GM18511 (cell line): ENCODE results near the gene CALML4.
"Not testable (repeated sequence)": the region's sequence is repeated elsewhere in the genome, so short reads cannot be mapped to it uniquely, and the experiment has no call there.

Source experiments
- ATAC-seq: cut with Tn5 transposase; IDR thresholded peaks from one replicate; pipeline ENCODE4 v1.9.1; 2021; ENCODE audit warnings: mild to moderate bottlenecking, moderate library complexity; ENCODE audit not compliant: unreplicated experiment

Gene CALML4, protein sequence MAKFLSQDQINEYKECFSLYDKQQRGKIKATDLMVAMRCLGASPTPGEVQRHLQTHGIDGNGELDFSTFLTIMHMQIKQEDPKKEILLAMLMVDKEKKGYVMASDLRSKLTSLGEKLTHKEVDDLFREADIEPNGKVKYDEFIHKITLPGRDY

GRCh38 chr15:68204776-68205557, at the start of gene CALML4:
CALML4 (minus strand) TSS chr15:68205332; CDS start chr15:68205247, 85 bp downstream.
- ATAC-seq = no peak

GRCh38 chr15:68252925-68253534, 47.9 kb upstream of the CALML4 start:
- ATAC-seq = no peak

GRCh38 chr15:68249058-68249713, 44.1 kb upstream of the CALML4 start:
- no peak for ATAC-seq

- ATAC-seq = no peak
These were observed 39.1 kb upstream of the CALML4 start for GRCh38 chr15:68244235-68244634.

- no peak for ATAC-seq
These were observed 36.2 kb upstream of the CALML4 start for GRCh38 chr15:68241088-68241935.

DNA sequence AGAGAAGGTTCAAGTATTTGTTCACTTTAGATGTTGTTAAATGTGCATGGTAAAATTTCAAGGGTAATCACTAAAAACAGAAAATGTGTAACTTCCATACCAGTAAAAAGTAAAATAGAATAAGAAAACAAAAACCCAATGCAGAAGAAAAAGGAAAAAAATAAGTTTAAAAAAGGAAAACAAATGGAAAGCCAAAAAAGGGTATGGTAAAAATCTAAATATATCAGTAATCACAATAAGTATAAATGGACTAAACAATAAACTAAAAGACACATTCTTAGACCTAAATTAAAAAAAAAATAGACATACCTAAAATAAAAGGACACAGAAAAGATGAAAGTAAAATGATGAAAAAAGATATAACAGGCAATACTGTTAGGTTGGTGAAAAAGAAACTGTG, 33.9 kb upstream of the CALML4 start:
- no peak for ATAC-seq

DNA sequence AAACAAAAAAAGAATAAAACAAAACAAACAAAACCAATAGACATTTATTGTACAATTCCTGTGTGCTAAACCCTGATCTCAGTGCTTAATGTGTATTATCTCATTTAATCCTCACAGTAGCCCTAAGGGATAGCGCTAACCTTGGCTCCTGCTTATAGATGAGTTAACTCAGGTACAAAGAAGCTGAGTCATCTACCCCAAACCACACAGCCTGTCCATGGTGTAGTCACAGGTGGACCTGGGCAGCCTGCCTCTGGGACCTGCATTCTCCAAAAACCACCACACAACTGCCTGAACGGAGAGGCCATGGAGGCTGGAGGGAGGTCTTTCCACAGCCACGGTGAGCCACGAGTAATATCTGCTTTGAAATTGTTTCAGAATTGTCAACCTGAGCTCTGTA, 29.9 kb upstream of the CALML4 start:
- ATAC-seq = no peak

DNA sequence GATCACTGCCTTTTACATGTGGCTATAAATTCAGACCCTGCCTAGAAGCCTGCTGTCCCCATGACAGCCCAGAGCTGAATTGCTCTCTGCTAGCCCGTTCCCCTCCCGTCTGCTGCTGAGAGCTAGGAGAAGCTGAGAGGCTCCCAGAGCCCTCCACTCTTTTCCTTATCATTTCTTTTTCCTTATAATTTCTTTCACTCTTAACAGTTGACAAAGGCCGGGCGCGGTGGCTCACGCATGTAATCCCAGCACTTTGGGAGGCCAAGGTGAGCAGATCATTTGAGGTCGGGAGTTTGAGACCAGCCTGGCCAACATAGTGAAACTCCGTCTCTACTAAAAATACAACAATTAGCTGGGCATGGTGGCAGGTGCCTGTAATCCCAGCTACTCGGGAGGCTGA, 29.4 kb upstream of the CALML4 start:
- not testable (repeated sequence) for ATAC-seq

GRCh38 chr15:68234060-68234459, 28.9 kb upstream of the CALML4 start:
- ATAC-seq = no peak

- ATAC-seq = no peak
These were observed 27.8 kb upstream of the CALML4 start for GRCh38 chr15:68232937-68233336.

GRCh38 chr15:68232449-68232848, 27.3 kb upstream of the CALML4 start:
- ATAC-seq = no peak

DNA sequence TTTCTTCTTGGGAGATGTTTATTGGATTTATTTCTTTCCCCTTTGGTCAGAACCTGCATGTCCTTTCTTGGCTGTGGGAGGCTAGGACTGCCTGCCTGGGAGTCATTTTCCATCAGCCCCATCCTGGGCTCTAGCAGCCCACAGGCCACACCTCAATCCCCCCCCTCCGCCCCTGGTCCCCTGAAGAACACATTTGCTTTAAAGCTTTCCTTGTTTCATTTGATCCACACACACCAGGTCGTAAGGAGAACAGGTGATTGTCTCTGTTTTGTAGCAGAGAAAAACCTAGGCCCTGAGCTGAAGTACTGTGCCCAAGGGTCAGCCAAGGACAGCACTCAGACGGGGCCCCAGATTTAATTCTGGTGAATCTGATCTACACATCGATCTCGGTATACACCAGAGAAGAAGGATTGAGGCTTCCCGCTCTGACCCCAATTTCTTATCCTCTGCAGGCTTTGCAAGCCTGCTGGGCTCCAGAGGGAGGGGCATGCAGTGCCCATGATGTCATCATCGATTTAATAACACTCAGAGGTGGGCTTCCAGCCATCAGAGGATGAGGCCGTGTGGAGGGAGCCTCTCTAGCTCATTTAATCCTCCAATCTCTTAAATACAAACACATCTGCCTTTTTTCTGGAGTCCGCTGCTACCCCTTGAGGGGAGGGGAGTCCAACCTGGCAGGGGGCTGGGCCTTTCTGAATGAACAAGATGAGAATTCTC, 26.1 kb upstream of the CALML4 start:
- ATAC-seq = no peak

DNA sequence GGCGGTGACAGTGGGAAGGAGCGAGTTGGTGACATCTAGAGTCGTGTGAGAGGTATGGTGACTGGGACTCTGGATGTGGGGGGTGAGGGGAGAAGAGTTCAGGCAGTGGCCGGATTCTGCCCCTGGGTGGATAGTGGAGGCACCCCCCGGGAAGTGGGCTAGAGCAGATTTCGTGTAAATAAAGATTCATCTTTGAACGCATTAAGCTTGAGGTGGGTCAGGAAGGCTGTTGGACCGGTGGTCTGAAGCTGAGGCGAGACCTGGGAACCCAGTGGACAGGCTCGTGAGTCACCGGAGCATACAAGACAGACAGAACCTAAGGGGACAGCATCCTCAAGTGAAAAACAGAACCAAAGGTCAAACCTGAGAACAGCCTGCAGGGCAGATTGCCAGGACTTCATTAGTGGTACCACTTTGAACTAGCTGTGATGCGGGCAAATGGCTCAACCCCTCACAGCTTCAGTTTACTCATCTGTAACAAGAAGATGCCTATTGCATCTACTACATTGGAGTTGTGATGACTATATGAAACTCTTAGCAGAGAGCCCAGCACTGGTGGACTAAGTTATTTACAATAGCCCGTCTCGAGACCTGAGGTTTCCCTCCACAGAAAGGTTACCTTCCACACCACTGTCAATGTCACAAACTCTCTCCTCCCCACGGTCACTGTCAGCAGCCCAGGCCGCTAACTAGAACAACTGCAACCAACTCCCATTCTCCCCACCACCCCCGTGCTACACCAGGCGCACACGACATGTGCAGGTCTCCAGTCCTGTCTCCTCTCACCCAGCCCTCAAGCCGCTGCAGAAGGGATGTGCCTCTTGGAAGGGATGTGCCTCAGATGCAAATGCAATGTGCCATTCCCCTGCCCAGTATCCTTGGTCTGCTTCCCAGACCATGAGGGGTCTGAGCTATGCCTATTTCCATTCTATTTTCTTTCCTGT, 25.3 kb upstream of the CALML4 start:
- ATAC-seq = no peak

- ATAC-seq = peak; percentile 79
These were observed 24.4 kb upstream of the CALML4 start, which contains the start of gene CLN6 for GRCh38 chr15:68229386-68230156. CLN6 (minus strand) TSS chr15:68229728; CDS start chr15:68229584, 144 bp downstream.

- ATAC-seq = peak; percentile 12
These were observed 23.8 kb upstream of the CALML4 start for GRCh38 chr15:68228971-68229385.

DNA sequence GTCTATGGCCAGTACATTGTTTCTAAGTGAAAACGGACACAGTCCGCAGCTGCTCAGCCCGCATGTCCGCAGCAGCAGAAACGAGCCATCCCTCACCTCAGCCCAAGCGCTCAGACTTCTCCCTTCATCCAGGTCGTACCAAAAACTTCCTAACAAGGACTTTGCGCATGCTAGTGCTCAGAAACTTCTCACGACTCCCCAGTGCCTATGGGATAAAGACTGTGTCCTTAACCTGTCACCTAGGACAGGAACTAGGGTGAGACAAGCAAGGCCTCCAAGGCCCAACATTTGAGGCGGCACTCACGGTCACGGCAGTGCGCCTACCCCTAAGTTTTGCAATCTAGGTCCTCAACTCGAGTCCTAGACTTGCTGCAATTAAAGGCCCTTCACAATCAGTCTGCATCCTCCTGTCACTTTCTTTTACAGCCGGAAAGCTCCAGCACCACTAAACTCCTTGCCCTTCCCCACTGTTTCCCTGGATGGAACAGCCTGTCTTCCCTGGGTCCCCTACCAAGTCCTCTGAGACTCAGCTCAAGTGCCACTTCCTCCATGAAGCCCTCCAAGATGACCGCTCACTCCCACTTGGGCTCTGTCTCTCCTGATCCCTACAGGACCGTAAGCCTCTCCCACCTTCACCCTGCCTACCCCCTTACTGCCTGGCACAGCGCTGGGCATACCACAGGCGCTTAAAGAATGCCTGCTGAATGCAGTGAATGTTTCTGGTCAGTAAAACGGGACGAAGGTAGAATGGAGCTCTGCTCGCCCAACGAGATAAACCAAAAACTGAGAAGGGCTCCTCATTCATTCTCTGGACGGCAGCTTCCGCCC, 23.2 kb upstream of the CALML4 start:
- no peak for ATAC-seq

DNA sequence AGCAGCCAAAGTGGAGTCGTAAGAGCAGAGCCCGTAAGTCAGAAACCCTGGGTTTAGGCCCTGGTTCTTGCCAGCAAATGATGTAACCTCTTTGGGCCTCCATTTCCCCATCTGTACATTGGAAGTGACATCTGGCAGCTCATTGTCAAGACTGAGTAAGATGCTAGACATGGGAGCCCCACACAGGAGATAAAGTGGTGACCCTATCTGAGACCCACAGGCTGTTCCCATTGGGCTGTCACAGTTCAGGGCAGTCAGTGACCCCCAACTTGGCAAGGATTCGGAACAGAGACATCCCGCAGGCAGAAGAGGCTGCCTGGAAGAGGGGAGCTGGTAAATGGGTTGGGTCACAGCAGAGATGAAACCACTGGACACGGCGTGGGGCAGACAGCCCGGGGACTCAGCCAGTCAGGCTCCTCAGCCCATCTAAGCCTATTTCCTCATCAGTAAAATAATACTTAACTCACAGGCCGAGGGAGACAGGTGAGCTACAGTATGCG, 22.6 kb upstream of the CALML4 start:
- no peak for ATAC-seq
